PFSK-1 (cell line): ENCODE data around the gene EPHA4.

Experiments
- FOXP2 ChIP-seq: optimal IDR thresholded peaks from 2 replicates; pipeline ENCODE3; 2011; ENCODE audit warnings: borderline replicate concordance, control low read depth, inconsistent platforms; ENCODE audit not compliant: insufficient read depth; ENCODE audit errors: extremely low read length, extremely low read depth
- POLR2AphosphoS5 ChIP-seq: IDR thresholded peaks from 2 replicates; pipeline ENCODE4 v1.6.1; 2012; ENCODE audit warnings: low read depth, mild to moderate bottlenecking, control low read depth, low read length, moderate library complexity
- SIN3A ChIP-seq: IDR thresholded peaks from 2 replicates; pipeline ENCODE4 v1.6.1; 2012; ENCODE audit warnings: mild to moderate bottlenecking, low read length, moderate library complexity, borderline replicate concordance; ENCODE audit not compliant: insufficient read depth
- TAF1 ChIP-seq: IDR thresholded peaks from 2 replicates; pipeline ENCODE4 v1.6.1; 2012; ENCODE audit warnings: low read length, control low read depth, borderline replicate concordance; ENCODE audit not compliant: insufficient read depth
- TF ChIP-seq, protein P1 (sequence below), 2 experiments: IDR thresholded peaks; 2 replicates each; pipeline versions ENCODE4 v1.6.1 to v1.8.0; 2011 to 2012; ENCODE audit warnings: low read depth in 2 of 2, low read length in 2 of 2, control low read depth in 1 of 2, inconsistent platforms in 1 of 2, mild to moderate bottlenecking in 1 of 2, moderate library complexity in 1 of 2; ENCODE audit not compliant: insufficient read depth in 1 of 2

Gene EPHA4

DNA sequence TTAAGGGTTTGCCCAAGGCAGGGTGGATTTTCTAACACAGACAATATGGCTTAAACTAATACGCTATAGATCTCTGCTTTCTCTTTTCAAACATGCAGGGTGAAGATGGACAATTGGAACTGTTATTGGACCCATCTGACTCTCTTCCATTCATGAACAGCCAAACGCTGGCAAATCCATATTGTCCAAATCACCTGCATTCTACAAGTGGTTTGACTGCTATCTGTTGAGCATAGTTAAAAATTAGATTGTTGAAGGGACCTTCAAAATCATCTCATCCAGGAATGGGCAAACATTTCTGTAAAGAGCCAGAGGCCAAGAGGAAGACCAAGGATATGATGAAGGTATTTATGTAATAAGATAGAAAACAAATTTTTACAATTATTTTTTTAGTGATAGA lies 65.6 kb downstream of the EPHA4 start:
- TF ChIP-seq FOXP2 (no peak), SIN3A (no peak), TAF1 (no peak), POLR2AphosphoS5 (no peak)
- TF ChIP-seq, protein P1, sequence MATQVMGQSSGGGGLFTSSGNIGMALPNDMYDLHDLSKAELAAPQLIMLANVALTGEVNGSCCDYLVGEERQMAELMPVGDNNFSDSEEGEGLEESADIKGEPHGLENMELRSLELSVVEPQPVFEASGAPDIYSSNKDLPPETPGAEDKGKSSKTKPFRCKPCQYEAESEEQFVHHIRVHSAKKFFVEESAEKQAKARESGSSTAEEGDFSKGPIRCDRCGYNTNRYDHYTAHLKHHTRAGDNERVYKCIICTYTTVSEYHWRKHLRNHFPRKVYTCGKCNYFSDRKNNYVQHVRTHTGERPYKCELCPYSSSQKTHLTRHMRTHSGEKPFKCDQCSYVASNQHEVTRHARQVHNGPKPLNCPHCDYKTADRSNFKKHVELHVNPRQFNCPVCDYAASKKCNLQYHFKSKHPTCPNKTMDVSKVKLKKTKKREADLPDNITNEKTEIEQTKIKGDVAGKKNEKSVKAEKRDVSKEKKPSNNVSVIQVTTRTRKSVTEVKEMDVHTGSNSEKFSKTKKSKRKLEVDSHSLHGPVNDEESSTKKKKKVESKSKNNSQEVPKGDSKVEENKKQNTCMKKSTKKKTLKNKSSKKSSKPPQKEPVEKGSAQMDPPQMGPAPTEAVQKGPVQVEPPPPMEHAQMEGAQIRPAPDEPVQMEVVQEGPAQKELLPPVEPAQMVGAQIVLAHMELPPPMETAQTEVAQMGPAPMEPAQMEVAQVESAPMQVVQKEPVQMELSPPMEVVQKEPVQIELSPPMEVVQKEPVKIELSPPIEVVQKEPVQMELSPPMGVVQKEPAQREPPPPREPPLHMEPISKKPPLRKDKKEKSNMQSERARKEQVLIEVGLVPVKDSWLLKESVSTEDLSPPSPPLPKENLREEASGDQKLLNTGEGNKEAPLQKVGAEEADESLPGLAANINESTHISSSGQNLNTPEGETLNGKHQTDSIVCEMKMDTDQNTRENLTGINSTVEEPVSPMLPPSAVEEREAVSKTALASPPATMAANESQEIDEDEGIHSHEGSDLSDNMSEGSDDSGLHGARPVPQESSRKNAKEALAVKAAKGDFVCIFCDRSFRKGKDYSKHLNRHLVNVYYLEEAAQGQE (IDR thresholded peaks at IDR 0.05; ENCODE audit: insufficient read depth in 1 of 2, low read depth in 2 of 2, low read length in 2 of 2), result no peak

DNA sequence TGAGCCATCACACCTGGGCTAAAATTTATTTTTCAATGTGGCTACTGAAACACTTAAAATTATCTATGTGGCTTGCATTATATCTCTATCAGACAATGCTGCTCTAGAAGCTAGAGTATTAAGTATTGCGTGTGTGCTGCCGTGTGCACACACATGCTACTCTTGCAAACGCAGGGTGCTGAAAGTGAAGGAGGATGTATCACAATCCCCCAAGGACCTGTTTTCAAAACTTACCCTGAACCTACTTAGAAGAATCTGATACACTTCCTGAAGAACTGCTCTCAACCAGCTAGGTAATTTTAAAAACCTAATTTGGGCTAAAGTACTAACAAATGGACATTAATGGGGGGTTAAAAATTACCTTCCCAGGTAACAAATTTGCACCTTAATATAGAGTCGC lies 66.5 kb downstream of the EPHA4 start:
- no peak for TF ChIP-seq POLR2AphosphoS5
- no peak for TF ChIP-seq SIN3A
- TF ChIP-seq, protein P1 (IDR thresholded peaks at IDR 0.05; ENCODE audit: insufficient read depth in 1 of 2, low read depth in 2 of 2, low read length in 2 of 2), result no peak
- TF ChIP-seq TAF1, result no peak
- no peak for TF ChIP-seq FOXP2

DNA sequence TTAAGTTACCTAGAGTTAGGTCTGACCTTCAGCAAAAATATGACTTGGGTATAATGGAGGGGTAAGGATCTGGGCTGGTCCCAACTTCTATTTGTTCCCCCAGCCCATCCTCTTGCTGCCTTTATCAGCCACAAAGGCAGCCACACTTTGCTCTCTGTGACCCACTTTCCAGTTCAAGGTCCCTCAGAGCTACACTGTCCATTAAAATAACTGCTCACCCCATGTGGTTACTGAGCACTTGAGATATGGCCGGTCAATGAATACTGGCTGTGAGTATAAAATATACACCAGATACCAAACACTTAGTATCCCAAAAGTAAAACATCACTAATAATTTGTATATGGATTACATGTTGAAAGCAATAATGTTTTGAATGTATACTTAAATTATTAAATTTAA lies 67.2 kb downstream of the EPHA4 start:
- TF ChIP-seq FOXP2, result no peak
- no peak for TF ChIP-seq TAF1

DNA sequence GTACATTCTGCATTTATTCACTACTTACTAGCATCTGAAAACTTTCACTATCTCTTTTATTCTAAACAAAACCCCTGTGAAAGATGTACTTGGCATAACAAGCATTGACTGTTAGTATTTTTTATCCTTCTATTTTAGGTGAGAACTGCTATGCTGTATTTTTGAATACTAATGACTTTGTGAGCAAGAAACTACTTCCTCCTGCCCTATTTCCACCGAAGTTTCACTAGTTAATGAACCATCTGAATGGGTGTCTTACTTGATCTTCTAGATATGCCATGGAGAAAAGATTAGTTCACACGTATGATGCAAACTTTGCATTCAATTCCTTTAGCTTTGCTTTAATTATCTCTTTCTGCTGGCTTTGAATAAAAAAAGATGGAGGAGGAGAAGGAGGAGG lies 68.1 kb downstream of the EPHA4 start:
- TF ChIP-seq FOXP2 (no peak), POLR2AphosphoS5 (no peak), SIN3A (no peak), TAF1 (no peak)
- TF ChIP-seq, protein P1 (IDR thresholded peaks at IDR 0.05; ENCODE audit: insufficient read depth in 1 of 2, low read depth in 2 of 2, low read length in 2 of 2), result no peak

DNA sequence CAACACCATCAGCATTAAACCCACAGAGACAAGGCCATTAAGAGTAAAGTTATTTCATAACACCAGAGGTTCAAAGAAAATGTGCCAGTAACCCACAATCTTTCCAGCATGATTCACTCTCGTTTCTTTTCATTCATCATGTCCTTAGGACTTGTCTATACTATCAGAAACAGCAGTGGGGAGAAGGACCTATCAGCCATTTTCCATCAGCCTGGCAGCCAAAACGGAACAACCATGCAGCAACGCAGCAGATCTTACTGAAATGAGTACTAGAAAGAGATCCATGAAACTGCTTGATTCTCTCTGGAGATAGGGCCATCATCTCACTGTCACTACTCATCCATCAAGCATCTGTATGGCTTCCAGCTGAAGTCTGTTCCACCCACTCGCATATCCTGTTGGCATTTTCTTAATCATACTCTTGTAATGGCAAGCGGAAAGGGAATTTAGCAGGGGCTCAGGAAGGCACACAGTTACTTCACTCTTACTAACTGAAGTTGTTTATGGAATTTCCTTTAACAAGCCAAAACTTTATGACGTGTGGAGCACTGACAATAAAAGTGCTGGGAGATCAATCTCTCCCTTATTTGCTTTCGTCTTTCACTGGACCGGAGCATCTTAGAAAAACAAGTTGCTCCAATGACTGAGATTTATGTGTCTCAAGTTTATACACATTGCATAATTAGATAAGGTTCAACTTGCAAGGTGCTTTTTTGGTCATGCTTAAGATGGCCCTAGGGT lies 69.7 kb downstream of the EPHA4 start:
- TF ChIP-seq SIN3A (no peak), POLR2AphosphoS5 (no peak), FOXP2 (no peak), TAF1 (no peak)
- TF ChIP-seq, protein P1 (IDR thresholded peaks at IDR 0.05; ENCODE audit: insufficient read depth in 1 of 2, low read depth in 2 of 2, low read length in 2 of 2), result no peak
